ENCODE results near the gene KIAA1671.

DNA sequence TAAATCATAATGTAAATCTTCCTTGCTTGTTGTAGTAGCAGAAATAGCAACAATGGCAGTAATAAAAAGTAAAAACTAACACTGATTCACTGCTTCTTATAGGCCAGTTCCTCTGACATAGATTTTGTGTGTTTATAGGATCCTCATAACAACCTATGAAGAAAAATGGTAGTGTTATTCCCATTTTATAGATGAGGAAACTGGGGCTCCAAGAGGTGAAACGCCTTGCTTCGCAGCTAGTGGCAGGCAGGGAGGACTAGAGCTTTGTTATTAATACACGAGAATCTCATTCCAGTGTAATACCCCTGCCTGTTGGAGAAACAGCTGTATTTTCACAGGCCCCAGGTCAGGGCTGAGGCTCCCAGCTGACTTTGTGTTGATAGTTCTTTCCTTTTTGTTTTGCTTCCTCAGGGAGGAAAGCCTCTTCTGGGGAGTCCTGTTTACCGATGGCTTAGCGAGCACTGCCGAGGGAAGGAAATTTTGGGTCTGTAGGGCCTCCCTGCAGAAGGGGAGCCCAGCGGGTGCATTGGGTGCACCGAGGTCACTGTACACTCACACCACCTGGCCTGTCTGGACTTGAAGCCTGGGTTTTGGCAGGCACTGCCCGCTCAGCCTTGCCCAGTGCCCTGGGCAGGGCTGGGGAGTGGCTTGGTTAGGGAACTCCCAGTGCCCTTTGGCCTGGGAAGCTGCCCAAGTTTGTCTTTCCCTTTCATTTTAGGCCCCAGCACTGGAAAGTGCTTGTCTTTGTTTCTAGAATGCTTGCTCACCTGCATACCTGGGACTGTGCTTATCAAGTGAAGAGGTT, 13.5 kb downstream of the KIAA1671 start:
- TF ChIP-seq EZH2 (IDR thresholded peaks at IDR 0.05; ENCODE audit: low read length, unreplicated experiment) = no peak
- TF ChIP-seq, protein P1, sequence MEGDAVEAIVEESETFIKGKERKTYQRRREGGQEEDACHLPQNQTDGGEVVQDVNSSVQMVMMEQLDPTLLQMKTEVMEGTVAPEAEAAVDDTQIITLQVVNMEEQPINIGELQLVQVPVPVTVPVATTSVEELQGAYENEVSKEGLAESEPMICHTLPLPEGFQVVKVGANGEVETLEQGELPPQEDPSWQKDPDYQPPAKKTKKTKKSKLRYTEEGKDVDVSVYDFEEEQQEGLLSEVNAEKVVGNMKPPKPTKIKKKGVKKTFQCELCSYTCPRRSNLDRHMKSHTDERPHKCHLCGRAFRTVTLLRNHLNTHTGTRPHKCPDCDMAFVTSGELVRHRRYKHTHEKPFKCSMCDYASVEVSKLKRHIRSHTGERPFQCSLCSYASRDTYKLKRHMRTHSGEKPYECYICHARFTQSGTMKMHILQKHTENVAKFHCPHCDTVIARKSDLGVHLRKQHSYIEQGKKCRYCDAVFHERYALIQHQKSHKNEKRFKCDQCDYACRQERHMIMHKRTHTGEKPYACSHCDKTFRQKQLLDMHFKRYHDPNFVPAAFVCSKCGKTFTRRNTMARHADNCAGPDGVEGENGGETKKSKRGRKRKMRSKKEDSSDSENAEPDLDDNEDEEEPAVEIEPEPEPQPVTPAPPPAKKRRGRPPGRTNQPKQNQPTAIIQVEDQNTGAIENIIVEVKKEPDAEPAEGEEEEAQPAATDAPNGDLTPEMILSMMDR (conservative IDR thresholded peaks at IDR 0.05; ENCODE audit: low read depth, low read length) = no peak
